GM19351 (cell line): Measurements from ENCODE around the gene RWDD3.

Experiments
- ATAC-seq: cut with Tn5 transposase; IDR thresholded peaks from one replicate; pipeline ENCODE4 v1.9.1; 2021; ENCODE audit warnings: mild to moderate bottlenecking, moderate library complexity; ENCODE audit not compliant: unreplicated experiment

The RWDD3 gene

GRCh38 chr1:95281781-95282517 is 47.9 kb downstream of the RWDD3 start:
- ATAC-seq = no peak

GRCh38 chr1:95282518-95282895 is 48.5 kb downstream of the RWDD3 start:
- no peak for ATAC-seq

GRCh38 chr1:95284420-95284819 is 50.4 kb downstream of the RWDD3 start:
- ATAC-seq = no peak

- ATAC-seq = no peak
Measured at GRCh38 chr1:95286479-95286878, 52.5 kb downstream of the RWDD3 start.

- no peak for ATAC-seq
Measured at GRCh38 chr1:95287081-95287480, 53.1 kb downstream of the RWDD3 start.

- no peak for ATAC-seq
Measured at GRCh38 chr1:95287825-95288224, 53.8 kb downstream of the RWDD3 start.
